Caco-2 (cell line): ENCODE data around the gene AP4S1. TPM values are rescaled to one million over a fixed set of nuclear protein-coding genes. Genes with fewer than 3 reads are reported as not detected.

Source experiments
- BruUV-seq: library from RNA; stranded (reverse); fragments of 400-500 nt; replicated peaks from 2 replicates; lab custom pipeline; 2021; lab: Mats Ljungman, UMichigan
- CTCF ChIA-PET: fragments of 300-600 bp; sonication (Branson Sonifier 250); formaldehyde crosslinking; loops from one replicate; lab custom pipeline; 2022; ENCODE audit warnings: antibody characterized with exemption; lab: Charles Lee
- POLR2A ChIA-PET: fragments of 300-600 bp; sonication (Branson Sonifier 250); formaldehyde crosslinking; loops from one replicate; lab custom pipeline; 2022; ENCODE audit warnings: antibody characterized with exemption; lab: Charles Lee
- DNase-seq, 2 experiments: peaks; one replicate each; pipeline versions ENCODE4 v3.0.0 to v3.0.0-alpha.2; 2020 to 2022
- H3K27me3 ChIP-seq: replicated peaks from 2 replicates; pipeline ENCODE4 v1.6.0; 2011; ENCODE audit warnings: low read length; ENCODE audit not compliant: control insufficient read depth, insufficient read depth
- H3K36me3 ChIP-seq: 2 replicates; pipeline ENCODE4 v1.5.1; 2011; ENCODE audit warnings: low read length; ENCODE audit not compliant: control insufficient read depth, insufficient read depth
- H3K4me1 ChIP-seq: fragments of 250-450 bp; sonication (Bioruptor Pico); 2 replicates; pipeline ENCODE4 v1.5.1; 2020; ENCODE audit warnings: mild to moderate bottlenecking
- H3K4me3 ChIP-seq: 2 replicates; pipeline ENCODE4 v1.5.1; 2011; ENCODE audit warnings: low read depth, mild to moderate bottlenecking, control low read depth, low read length
- H3K9me3 ChIP-seq: fragments of 250-450 bp; sonication (Bioruptor Pico); 2 replicates; pipeline ENCODE4 v1.5.1; 2020; ENCODE audit warnings: mild to moderate bottlenecking, moderate library complexity
- H3K27ac Mint-ChIP-seq: one replicate; pipeline ENCODE4 v1.8.0; 2022; ENCODE audit warnings: mixed read lengths; ENCODE audit not compliant: unreplicated experiment
- H3K27me3 Mint-ChIP-seq: one replicate; pipeline ENCODE4 v1.8.0; 2022; ENCODE audit warnings: mixed read lengths; ENCODE audit not compliant: insufficient read depth, unreplicated experiment
- H3K36me3 Mint-ChIP-seq: one replicate; pipeline ENCODE4 v1.8.0; 2022; ENCODE audit warnings: mild to moderate bottlenecking, mixed read lengths; ENCODE audit not compliant: insufficient read depth, unreplicated experiment
- H3K4me1 Mint-ChIP-seq: one replicate; pipeline ENCODE4 v1.8.0; 2022; ENCODE audit warnings: low read depth, mixed read lengths; ENCODE audit not compliant: unreplicated experiment
- H3K4me3 Mint-ChIP-seq: one replicate; pipeline ENCODE4 v1.8.0; 2022; ENCODE audit warnings: mild to moderate bottlenecking, moderate library complexity, mixed read lengths; ENCODE audit not compliant: unreplicated experiment
- H3K9me3 Mint-ChIP-seq: one replicate; pipeline ENCODE4 v1.8.0; 2022; ENCODE audit warnings: mixed read lengths; ENCODE audit not compliant: unreplicated experiment
- CTCF ChIP-seq, 2 experiments: fragments of 200-600 bp in 1 of 2; IDR thresholded peaks; 1 replicate in 1 of 2; 2 replicates in 1 of 2; pipeline versions ENCODE4 v1.5.1 to v1.8.0; 2011 to 2022; ENCODE audit warnings: antibody characterized with exemption in 1 of 2, control low read depth in 1 of 2, inconsistent platforms in 1 of 2, low read depth in 1 of 2, low read length in 1 of 2, mild to moderate bottlenecking in 1 of 2, moderate library complexity in 1 of 2; ENCODE audit not compliant: insufficient read depth in 1 of 2, severe bottlenecking in 1 of 2, unreplicated experiment in 1 of 2
- intact Hi-C: fragments of 100-400 bp; cut with micrococcal nuclease; formaldehyde crosslinking; loops from one replicate; pipeline ENCODE4 v1.10.0; 2022; ENCODE audit not compliant: unreplicated experiment
- total RNA-seq: library from RNA; stranded (reverse); gene quantifications from 2 replicates; pipeline ENCODE4 v1.2.3, GENCODE V29; 2022

The AP4S1 gene
- total RNA-seq, 1 experiment from 2014 or later, result 13.2 TPM

GRCh38 chr14:31068235-31068634, 42.8 kb downstream of the AP4S1 start:
- TF ChIP-seq CTCF (IDR thresholded peaks at IDR 0.05; ENCODE audit: insufficient read depth in 1 of 2, low read depth in 1 of 2, low read length in 1 of 2, severe bottlenecking in 1 of 2, unreplicated experiment in 1 of 2), result no peak
- H3K4me1 ChIP-seq, result no peaks in the 10 kb centered on the region
- intact Hi-C loops, result no loop called here
- no TSS peak for BruUV-seq
- no peak for DNase-seq
- CTCF ChIA-PET, result interaction anchor here (0.5 kb wide), 1 partner anchor 1124 kb away, joined by 3 read pairs; no protein-coding TSS in a partner anchor
- H3K27me3 ChIP-seq, result no peaks in the 10 kb centered on the region
- no peak overlapping the region for H3K4me3 Mint-ChIP-seq
- H3K9me3 ChIP-seq, result no peaks in the 10 kb centered on the region
- H3K4me1 Mint-ChIP-seq, result no peaks in the 10 kb centered on the region
- H3K9me3 Mint-ChIP-seq, result no peaks in the 10 kb centered on the region
- POLR2A ChIA-PET, result no interaction called here
- no peaks in the 10 kb centered on the region for H3K36me3 ChIP-seq
- no peaks in the 10 kb centered on the region for H3K27me3 Mint-ChIP-seq
- no peak overlapping the region for H3K4me3 ChIP-seq
- no peaks in the 10 kb centered on the region for H3K36me3 Mint-ChIP-seq
- H3K27ac Mint-ChIP-seq, result no peak overlapping the region

GRCh38 chr14:31069343-31069742, 43.9 kb downstream of the AP4S1 start:
- H3K4me3 ChIP-seq, result no peak overlapping the region
- no peak for DNase-seq
- H3K27me3 ChIP-seq, result no peaks in the 10 kb centered on the region
- no TSS peak for BruUV-seq
- Mint-ChIP-seq H3K4me3 (no peak overlapping the region), H3K27ac (no peak overlapping the region), H3K9me3 (no peaks in the 10 kb centered on the region), H3K36me3 (no peaks in the 10 kb centered on the region), H3K4me1 (no peaks in the 10 kb centered on the region), H3K27me3 (no peaks in the 10 kb centered on the region)
- intact Hi-C loops, result no loop called here
- H3K9me3 ChIP-seq, result no peaks in the 10 kb centered on the region
- H3K36me3 ChIP-seq, result no peaks in the 10 kb centered on the region
- ChIA-PET POLR2A (no interaction called here), CTCF (no interaction called here)
- no peaks in the 10 kb centered on the region for H3K4me1 ChIP-seq
- TF ChIP-seq CTCF (IDR thresholded peaks at IDR 0.05; ENCODE audit: insufficient read depth in 1 of 2, low read depth in 1 of 2, low read length in 1 of 2, severe bottlenecking in 1 of 2, unreplicated experiment in 1 of 2), result no peak

GRCh38 chr14:31070431-31070830, 45.0 kb downstream of the AP4S1 start:
- H3K4me1 Mint-ChIP-seq, result no peaks in the 10 kb centered on the region
- no peaks in the 10 kb centered on the region for H3K36me3 Mint-ChIP-seq
- Histone ChIP-seq H3K36me3 (no peaks in the 10 kb centered on the region), H3K27me3 (no peaks in the 10 kb centered on the region), H3K4me3 (no peak overlapping the region), H3K9me3 (no peaks in the 10 kb centered on the region), H3K4me1 (no peaks in the 10 kb centered on the region)
- H3K4me3 Mint-ChIP-seq, result no peak overlapping the region
- POLR2A ChIA-PET, result no interaction called here
- no peaks in the 10 kb centered on the region for H3K27me3 Mint-ChIP-seq
- no peaks in the 10 kb centered on the region for H3K9me3 Mint-ChIP-seq
- CTCF ChIA-PET, result no interaction called here
- BruUV-seq, result no TSS peak
- H3K27ac Mint-ChIP-seq, result no peak overlapping the region
- TF ChIP-seq CTCF (IDR thresholded peaks at IDR 0.05; ENCODE audit: insufficient read depth in 1 of 2, low read depth in 1 of 2, low read length in 1 of 2, severe bottlenecking in 1 of 2, unreplicated experiment in 1 of 2), result no peak
- DNase-seq, result no peak
- intact Hi-C loops, result no loop called here
